PFSK-1 (cell line): ENCODE measurements around the gene STAG1.

Experiments
- FOXP2 ChIP-seq: optimal IDR thresholded peaks from 2 replicates; pipeline ENCODE3; 2011; ENCODE audit warnings: borderline replicate concordance, control low read depth, inconsistent platforms; ENCODE audit not compliant: insufficient read depth; ENCODE audit errors: extremely low read length, extremely low read depth
- POLR2AphosphoS5 ChIP-seq: IDR thresholded peaks from 2 replicates; pipeline ENCODE4 v1.6.1; 2012; ENCODE audit warnings: low read depth, mild to moderate bottlenecking, control low read depth, low read length, moderate library complexity
- SIN3A ChIP-seq: IDR thresholded peaks from 2 replicates; pipeline ENCODE4 v1.6.1; 2012; ENCODE audit warnings: mild to moderate bottlenecking, low read length, moderate library complexity, borderline replicate concordance; ENCODE audit not compliant: insufficient read depth
- TAF1 ChIP-seq: IDR thresholded peaks from 2 replicates; pipeline ENCODE4 v1.6.1; 2012; ENCODE audit warnings: low read length, control low read depth, borderline replicate concordance; ENCODE audit not compliant: insufficient read depth
- TF ChIP-seq, protein P1 (sequence below), 2 experiments: IDR thresholded peaks; 2 replicates each; pipeline versions ENCODE4 v1.6.1 to v1.8.0; 2011 to 2012; ENCODE audit warnings: low read depth in 2 of 2, low read length in 2 of 2, control low read depth in 1 of 2, inconsistent platforms in 1 of 2, mild to moderate bottlenecking in 1 of 2, moderate library complexity in 1 of 2; ENCODE audit not compliant: insufficient read depth in 1 of 2

Gene STAG1

DNA sequence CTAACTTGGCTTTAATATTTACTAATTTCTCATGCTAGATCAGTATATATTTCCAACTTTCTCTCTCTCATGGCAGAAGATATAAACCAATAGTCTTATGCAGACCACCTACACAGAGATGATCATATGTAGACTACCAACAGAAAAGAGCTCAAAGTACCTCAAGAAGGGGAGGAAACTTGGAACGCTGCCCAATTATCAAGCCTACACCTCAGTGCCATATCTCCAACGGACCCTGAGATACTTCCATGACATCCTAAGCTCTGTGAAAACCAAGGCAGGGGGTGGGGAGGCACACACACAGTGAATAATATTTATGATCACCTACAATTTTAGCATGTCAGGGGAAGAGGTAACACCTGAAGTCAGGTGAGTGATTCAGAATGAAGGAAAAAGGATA, 100.6 kb downstream of the STAG1 start:
- no peak for TF ChIP-seq SIN3A
- TF ChIP-seq TAF1 = no peak
- no peak for TF ChIP-seq POLR2AphosphoS5
- TF ChIP-seq, protein P1, sequence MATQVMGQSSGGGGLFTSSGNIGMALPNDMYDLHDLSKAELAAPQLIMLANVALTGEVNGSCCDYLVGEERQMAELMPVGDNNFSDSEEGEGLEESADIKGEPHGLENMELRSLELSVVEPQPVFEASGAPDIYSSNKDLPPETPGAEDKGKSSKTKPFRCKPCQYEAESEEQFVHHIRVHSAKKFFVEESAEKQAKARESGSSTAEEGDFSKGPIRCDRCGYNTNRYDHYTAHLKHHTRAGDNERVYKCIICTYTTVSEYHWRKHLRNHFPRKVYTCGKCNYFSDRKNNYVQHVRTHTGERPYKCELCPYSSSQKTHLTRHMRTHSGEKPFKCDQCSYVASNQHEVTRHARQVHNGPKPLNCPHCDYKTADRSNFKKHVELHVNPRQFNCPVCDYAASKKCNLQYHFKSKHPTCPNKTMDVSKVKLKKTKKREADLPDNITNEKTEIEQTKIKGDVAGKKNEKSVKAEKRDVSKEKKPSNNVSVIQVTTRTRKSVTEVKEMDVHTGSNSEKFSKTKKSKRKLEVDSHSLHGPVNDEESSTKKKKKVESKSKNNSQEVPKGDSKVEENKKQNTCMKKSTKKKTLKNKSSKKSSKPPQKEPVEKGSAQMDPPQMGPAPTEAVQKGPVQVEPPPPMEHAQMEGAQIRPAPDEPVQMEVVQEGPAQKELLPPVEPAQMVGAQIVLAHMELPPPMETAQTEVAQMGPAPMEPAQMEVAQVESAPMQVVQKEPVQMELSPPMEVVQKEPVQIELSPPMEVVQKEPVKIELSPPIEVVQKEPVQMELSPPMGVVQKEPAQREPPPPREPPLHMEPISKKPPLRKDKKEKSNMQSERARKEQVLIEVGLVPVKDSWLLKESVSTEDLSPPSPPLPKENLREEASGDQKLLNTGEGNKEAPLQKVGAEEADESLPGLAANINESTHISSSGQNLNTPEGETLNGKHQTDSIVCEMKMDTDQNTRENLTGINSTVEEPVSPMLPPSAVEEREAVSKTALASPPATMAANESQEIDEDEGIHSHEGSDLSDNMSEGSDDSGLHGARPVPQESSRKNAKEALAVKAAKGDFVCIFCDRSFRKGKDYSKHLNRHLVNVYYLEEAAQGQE (IDR thresholded peaks at IDR 0.05; ENCODE audit: insufficient read depth in 1 of 2, low read depth in 2 of 2, low read length in 2 of 2) = no peak
- TF ChIP-seq FOXP2 = no peak

DNA sequence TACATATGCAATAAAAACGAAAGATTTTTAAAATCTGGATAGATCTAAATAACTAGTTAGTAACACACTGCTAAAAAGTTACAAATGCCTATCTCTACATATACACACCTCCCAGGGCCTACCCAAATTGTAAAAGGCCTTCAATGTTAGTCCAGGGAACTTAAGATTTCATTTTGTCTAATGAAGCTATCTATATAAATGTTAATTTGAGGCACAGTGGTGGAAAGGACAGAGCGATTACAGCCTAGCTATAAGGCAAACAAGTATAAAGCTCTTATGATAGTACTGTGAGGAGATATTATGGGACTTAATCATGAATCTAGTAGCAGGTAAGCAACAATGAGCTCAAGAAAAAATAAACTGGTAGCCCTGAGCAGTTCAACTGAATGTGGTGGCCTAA, 101.7 kb downstream of the STAG1 start:
- no peak for TF ChIP-seq TAF1
- no peak for TF ChIP-seq POLR2AphosphoS5
- TF ChIP-seq, protein P1 (IDR thresholded peaks at IDR 0.05; ENCODE audit: insufficient read depth in 1 of 2, low read depth in 2 of 2, low read length in 2 of 2) = no peak

DNA sequence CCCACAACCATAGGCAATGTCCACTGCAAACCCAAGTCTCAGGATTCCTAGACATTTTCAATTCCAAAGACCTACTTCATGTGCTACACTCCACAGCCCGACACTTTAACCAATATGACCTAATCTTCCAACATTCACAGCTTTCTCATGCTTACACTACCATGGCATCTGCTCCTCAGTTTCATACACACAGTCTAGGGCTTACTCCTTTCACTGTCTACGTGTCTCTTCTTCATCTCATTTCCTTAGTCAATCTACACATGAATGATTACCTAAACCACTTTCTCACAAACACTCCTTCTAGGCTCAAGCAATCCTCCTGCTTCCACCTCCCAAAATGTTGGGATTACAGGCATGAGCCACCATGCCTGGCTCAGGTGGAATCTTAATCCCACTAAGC, 106.3 kb downstream of the STAG1 start:
- no peak for TF ChIP-seq TAF1
- TF ChIP-seq, protein P1 (IDR thresholded peaks at IDR 0.05; ENCODE audit: insufficient read depth in 1 of 2, low read depth in 2 of 2, low read length in 2 of 2) = no peak
- TF ChIP-seq FOXP2 = no peak
- no peak for TF ChIP-seq SIN3A
- TF ChIP-seq POLR2AphosphoS5 = no peak

DNA sequence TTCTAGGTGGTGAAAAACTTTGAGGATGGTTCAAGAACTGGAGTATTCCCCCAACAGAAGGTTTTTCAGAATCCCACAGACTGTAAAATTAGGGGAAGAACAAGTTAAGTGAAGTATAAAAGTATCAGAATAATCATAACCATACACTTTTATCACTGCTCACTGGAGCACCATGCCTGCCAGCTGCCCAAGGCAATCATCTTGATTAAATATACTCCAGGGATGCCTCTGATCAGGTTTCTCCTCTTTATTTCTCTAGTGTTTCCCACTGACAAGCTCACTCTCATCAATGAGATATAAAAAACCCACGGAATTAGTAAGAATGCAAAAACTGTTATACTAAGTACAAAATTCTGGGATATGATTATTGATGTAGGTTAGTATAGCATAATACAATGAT, 108.0 kb downstream of the STAG1 start:
- TF ChIP-seq TAF1 (no peak), SIN3A (no peak), POLR2AphosphoS5 (no peak), FOXP2 (no peak)
- TF ChIP-seq, protein P1 (IDR thresholded peaks at IDR 0.05; ENCODE audit: insufficient read depth in 1 of 2, low read depth in 2 of 2, low read length in 2 of 2) = no peak

DNA sequence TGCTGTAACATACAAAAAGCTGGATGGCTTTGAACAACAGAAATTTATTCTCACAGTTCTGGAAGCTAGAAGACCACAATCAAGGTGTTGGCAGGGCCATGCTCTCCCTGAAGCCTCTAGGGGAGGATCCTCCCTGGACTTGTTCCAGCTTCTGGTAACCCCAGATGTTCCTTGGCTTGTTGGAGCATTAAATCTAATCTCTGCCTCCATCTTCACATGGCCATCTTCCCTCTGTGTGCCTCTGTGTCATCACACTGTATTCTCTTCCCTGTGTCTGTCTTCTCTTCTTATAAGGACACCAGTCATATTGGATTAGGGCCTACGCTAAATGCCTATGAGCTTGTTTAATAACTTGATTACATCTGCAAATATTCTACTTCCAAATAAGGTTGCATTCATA, 109.5 kb downstream of the STAG1 start:
- TF ChIP-seq POLR2AphosphoS5 (no peak), TAF1 (no peak), SIN3A (no peak), FOXP2 (no peak)
- TF ChIP-seq, protein P1 (IDR thresholded peaks at IDR 0.05; ENCODE audit: insufficient read depth in 1 of 2, low read depth in 2 of 2, low read length in 2 of 2) = no peak
